Measurements from ENCODE around the gene TFF1.

TFF1 gene

GRCh38 chr21:42343963-42344510 lies 22.3 kb downstream of the TFF1 start:
- no peak for DNase-seq (ENCODE audit: low read depth in 2 of 2)

GRCh38 chr21:42343556-42343955 lies 22.8 kb downstream of the TFF1 start:
- no peak for DNase-seq (ENCODE audit: low read depth in 2 of 2)

- DNase-seq (ENCODE audit: low read depth in 2 of 2), result no peak
Observed at GRCh38 chr21:42343101-42343500, 23.2 kb downstream of the TFF1 start.

GRCh38 chr21:42341776-42342542 lies 24.4 kb downstream of the TFF1 start:
- no peak for DNase-seq (ENCODE audit: low read depth in 2 of 2)

GRCh38 chr21:42340187-42341050 lies 25.9 kb downstream of the TFF1 start:
- no peak for DNase-seq (ENCODE audit: low read depth in 2 of 2)

- DNase-seq (ENCODE audit: low read depth in 2 of 2), result no peak
Observed at GRCh38 chr21:42338729-42339715, 27.3 kb downstream of the TFF1 start.

GRCh38 chr21:42337830-42338728 lies 28.3 kb downstream of the TFF1 start:
- peak; percentile 55 to 68 for DNase-seq (ENCODE audit: low read depth in 2 of 2)

GRCh38 chr21:42337276-42337675 lies 29.1 kb downstream of the TFF1 start:
- no peak for DNase-seq (ENCODE audit: low read depth in 2 of 2)

GRCh38 chr21:42336054-42336453 lies 30.3 kb downstream of the TFF1 start:
- no peak for DNase-seq (ENCODE audit: low read depth in 2 of 2)

GRCh38 chr21:42332557-42333317 lies 33.6 kb downstream of the TFF1 start:
- DNase-seq (ENCODE audit: low read depth in 2 of 2), result no peak

GRCh38 chr21:42331660-42332059 lies 34.7 kb downstream of the TFF1 start:
- DNase-seq (ENCODE audit: low read depth in 2 of 2), result no peak

GRCh38 chr21:42330380-42331371 lies 35.7 kb downstream of the TFF1 start:
- no peak for DNase-seq (ENCODE audit: low read depth in 2 of 2)

GRCh38 chr21:42324896-42325295 lies 41.4 kb downstream of the TFF1 start:
- DNase-seq (ENCODE audit: low read depth in 2 of 2), result no peak

GRCh38 chr21:42321845-42322244 lies 44.5 kb downstream of the TFF1 start:
- no peak for DNase-seq (ENCODE audit: low read depth in 2 of 2)

GRCh38 chr21:42321231-42321630 lies 45.1 kb downstream of the TFF1 start:
- DNase-seq (ENCODE audit: low read depth in 2 of 2), result no peak

- DNase-seq (ENCODE audit: low read depth in 2 of 2), result no peak
Observed at GRCh38 chr21:42320791-42321190, 45.5 kb downstream of the TFF1 start.

- DNase-seq (ENCODE audit: low read depth in 2 of 2), result no peak
Observed at GRCh38 chr21:42319851-42320572, 46.3 kb downstream of the TFF1 start.

- no peak for DNase-seq (ENCODE audit: low read depth in 2 of 2)
Observed at GRCh38 chr21:42319376-42319775, 47.0 kb downstream of the TFF1 start.

Data from activated CD8-positive, alpha-beta memory T cell treated with anti-CD3 and anti-CD28 coated beads for 4 hours (primary cell).